GM12878 (cell line): ENCODE measurements around the gene OR10H1. TPM values are rescaled to one million over a fixed set of nuclear protein-coding genes. Genes with fewer than 3 reads are reported as not detected.

Experiments
- ATAC-seq: fragments of 200-7000 bp; cut with Tn5 transposase; 3 replicates; pipeline ENCODE4 v1.9.1; 2020; ENCODE audit warnings: mild to moderate bottlenecking, moderate library complexity
- BruUV-seq: library from RNA; stranded (reverse); fragments of 400-500 nt; replicated peaks from 2 replicates; lab custom pipeline; 2021; lab: Mats Ljungman, UMichigan
- CTCF ChIA-PET: fragments of 300-600 bp; sonication (Branson Sonifier 250); formaldehyde crosslinking; extraction: SDS; loops from one replicate; lab custom pipeline; 2021; ENCODE audit warnings: inconsistent platforms; lab: Yijun Ruan, JAX
- POLR2A ChIA-PET: fragments of 350-600 bp; formaldehyde crosslinking; extraction: SDS; loops from one replicate; lab custom pipeline; 2021; ENCODE audit warnings: inconsistent platforms; lab: Charles Lee
- RAD21 ChIA-PET: fragments of 300-600 bp; sonication (Branson Sonifier 250); formaldehyde crosslinking; loops from one replicate; lab custom pipeline; 2023; ENCODE audit warnings: antibody characterized with exemption; ENCODE audit not compliant: unreplicated experiment; lab: Charles Lee
- SMC1A ChIA-PET: fragments of 300-600 bp; sonication (Branson Sonifier 250); formaldehyde crosslinking; loops from one replicate; lab custom pipeline; 2023; ENCODE audit not compliant: unreplicated experiment, uncharacterized antibody; lab: Charles Lee
- DNase-seq: peaks from one replicate; pipeline ENCODE4 v3.0.0-alpha.2; 2011; ENCODE audit warnings: low read depth, low spot score
- FAIRE-seq: peaks from 3 replicates; lab custom pipeline; 2011; peaks lifted over from hg19 to GRCh38; lab: Jason Lieb, UNC
- H2AFZ ChIP-seq: 2 replicates; pipeline ENCODE4 v1.6.0; 2011; ENCODE audit warnings: low read depth, low read length, control low read depth; ENCODE audit not compliant: control insufficient read depth
- H3K27ac ChIP-seq: 2 replicates; pipeline ENCODE4 v1.5.1; 2011; ENCODE audit warnings: control low read depth; ENCODE audit not compliant: control insufficient read depth, insufficient read depth
- H3K27me3 ChIP-seq, 2 experiments: replicated peaks in 1 of 2; 2 replicates each; pipeline versions ENCODE4 v1.6.0 to v1.6.1; 2011; ENCODE audit warnings: low read length in 1 of 2; ENCODE audit not compliant: control insufficient read depth in 2 of 2, insufficient read depth in 2 of 2
- H3K36me3 ChIP-seq, 2 experiments: 2 replicates each; pipeline ENCODE4 v1.5.1; 2011; ENCODE audit warnings: low read length in 1 of 2; ENCODE audit not compliant: control insufficient read depth in 2 of 2, insufficient read depth in 2 of 2
- H3K4me1 ChIP-seq: 2 replicates; pipeline ENCODE4 v1.6.1; 2011; ENCODE audit warnings: mild to moderate bottlenecking, low read length, moderate library complexity, mixed read lengths; ENCODE audit not compliant: control insufficient read depth, insufficient read depth
- H3K4me2 ChIP-seq: 2 replicates; pipeline ENCODE4 v1.6.0; 2011; ENCODE audit warnings: control low read depth; ENCODE audit not compliant: control insufficient read depth, insufficient read depth
- H3K4me3 ChIP-seq: fragments of 200-600 bp; sonication (generic); 2 replicates; pipeline ENCODE4 v1.5.1; 2016
- H3K79me2 ChIP-seq: 2 replicates; pipeline ENCODE4 v1.6.0; 2011; ENCODE audit warnings: low read length; ENCODE audit not compliant: control insufficient read depth, insufficient read depth
- H3K9ac ChIP-seq: 2 replicates; pipeline ENCODE4 v1.8.0; 2011; ENCODE audit warnings: low read length, control low read depth, mixed read lengths; ENCODE audit not compliant: control insufficient read depth, insufficient read depth
- H3K9me3 ChIP-seq: replicated peaks from 3 replicates; pipeline ENCODE4 v1.5.1; 2011; ENCODE audit warnings: mild to moderate bottlenecking, low read length; ENCODE audit not compliant: control insufficient read depth, insufficient read depth
- H4K20me1 ChIP-seq: 2 replicates; pipeline ENCODE4 v1.6.0; 2011; ENCODE audit not compliant: control insufficient read depth, insufficient read depth
- CREB1 ChIP-seq: IDR thresholded peaks from 2 replicates; pipeline ENCODE4 v1.6.1; 2012; ENCODE audit warnings: low read depth, mild to moderate bottlenecking, inconsistent platforms
- MTA2 ChIP-seq: fragments of 450-650 bp; IDR thresholded peaks from 2 replicates; pipeline ENCODE4 v1.6.1; 2016; ENCODE audit warnings: low read depth, mild to moderate bottlenecking, moderate library complexity
- NFIC ChIP-seq: IDR thresholded peaks from 2 replicates; pipeline ENCODE4 v1.6.1; 2012; ENCODE audit warnings: low read depth, mild to moderate bottlenecking, inconsistent platforms, low read length, moderate library complexity
- RUNX3 ChIP-seq: IDR thresholded peaks from 2 replicates; pipeline ENCODE4 v1.6.1; 2012; ENCODE audit warnings: low read length, inconsistent platforms
- SRF ChIP-seq, 2 experiments: IDR thresholded peaks; 2 replicates each; pipeline ENCODE4 v1.6.1; 2011; ENCODE audit warnings: low read depth in 2 of 2, low read length in 2 of 2, mild to moderate bottlenecking in 1 of 2, moderate library complexity in 1 of 2
- SUZ12 ChIP-seq: fragments of 200-600 bp; sonication (generic); IDR thresholded peaks from one replicate; pipeline ENCODE4 v1.6.1; 2018; ENCODE audit warnings: antibody characterized with exemption, mild to moderate bottlenecking; ENCODE audit not compliant: unreplicated experiment
- WGBS: methylation state at CpG from one replicate; pipeline ENCODE4 v1.1.6; 2016; ENCODE audit warnings: low lambda C conversion rate; ENCODE audit not compliant: insufficient replicate concordance, insufficient coverage; ENCODE audit errors: missing lambda C conversion rate; 5-methylcytosine and 5-hydroxymethylcytosine counted together
- in situ Hi-C: fragments of 300-500 bp; cut with MboI; formaldehyde crosslinking; loops from 9 replicates; pipeline ENCODE4 v1.14.3; 2018; ENCODE audit warnings: mixed read lengths
- intact Hi-C: fragments of 100-400 bp; cut with micrococcal nuclease; formaldehyde crosslinking; loops from one replicate; pipeline ENCODE4 v1.14.2; 2022; ENCODE audit not compliant: unreplicated experiment
- polyA plus RNA-seq, 11 experiments: library from polyadenylated mRNA; depleted of rRNA in 4 of 11; unstranded in 6 of 11; stranded (reverse) in 5 of 11; fragments of >200 nt; fragmentation: Nextera tagmentation in 4 of 11; fragmentation: Illumina TruSeq in 1 of 11; extraction: Ambion mirVana in 4 of 11; extraction: Trizol in 1 of 11; gene quantifications; 1 replicate in 1 of 11; 2 replicates in 10 of 11; pipeline versions ENCODE4 v1.2.1 to v1.2.3, GENCODE V29; 2011 to 2016; ENCODE audit warnings: inconsistent platforms in 2 of 11, missing spikeins in 2 of 11, low read depth in 1 of 11
- total RNA-seq, 4 experiments: library from RNA; depleted of rRNA in 3 of 4; stranded (reverse); fragments of >200 nt in 3 of 4; fragmentation: Illumina TruSeq in 1 of 4; extraction: Trizol in 1 of 4; gene quantifications; 2 replicates each; pipeline versions ENCODE4 v1.2.1 to v1.2.3, GENCODE V29; 2013 to 2021
- TF ChIP-seq, protein P1 (sequence below): IDR thresholded peaks from 2 replicates; pipeline ENCODE4 v1.6.1; 2011; ENCODE audit warnings: low read depth, mild to moderate bottlenecking, low read length, moderate library complexity, borderline replicate concordance; ENCODE audit errors: extremely low read depth
- TF ChIP-seq, protein P2 (sequence below): IDR thresholded peaks from 2 replicates; pipeline ENCODE4 v1.6.1; 2012; ENCODE audit warnings: low read length, inconsistent platforms
- TF ChIP-seq, protein P3 (sequence below): fragments of 450-650 bp; IDR thresholded peaks from 2 replicates; pipeline ENCODE4 v1.6.1; 2016; ENCODE audit warnings: mild to moderate bottlenecking, moderate library complexity, borderline replicate concordance

Gene OR10H1
- total and polyA plus RNA-seq, 10 of the 15 experiments (the other 5 are each of a cell fraction or from before 2014, with no cell fraction given), result not detected

DNA sequence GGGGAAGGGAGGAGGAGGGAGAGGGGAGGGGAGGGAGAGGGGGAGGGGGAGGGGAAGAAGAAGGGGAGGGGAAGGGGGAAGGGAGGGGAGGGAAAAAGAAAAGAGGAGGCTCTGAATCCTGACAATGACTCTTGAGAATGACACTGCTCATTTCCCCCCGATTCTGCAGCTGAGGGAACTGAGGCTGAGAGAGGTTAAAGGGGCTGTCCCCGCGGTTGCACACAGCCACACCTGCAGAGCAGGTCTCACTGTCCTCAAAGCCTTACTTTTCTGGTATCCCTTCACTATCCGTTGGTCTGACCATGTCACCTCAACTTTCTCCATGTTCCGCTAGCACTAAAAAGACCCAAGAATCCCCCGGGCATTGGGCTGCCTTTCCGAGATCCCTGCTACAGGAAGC is 47.0 kb upstream of the OR10H1 start:
- 6% methylated on average over 7 of the region's 7 CpGs for WGBS
- ChIA-PET POLR2A (no interaction called here), RAD21 (no interaction called here), CTCF (no interaction called here), SMC1A (no interaction called here)
- in situ Hi-C loops, result no loop called here
- no peaks in the 10 kb centered on the region for H3K9me3 ChIP-seq
- BruUV-seq, result no TSS peak
- intact Hi-C loops, result no loop called here
- ATAC-seq (no peak), DNase-seq (no peak), FAIRE-seq (no peak)
- no peak overlapping the region for H3K4me3 ChIP-seq
- no peaks in the 10 kb centered on the region for H3K79me2 ChIP-seq
- no peaks in the 10 kb centered on the region for H3K4me1 ChIP-seq
- H3K9ac ChIP-seq, result no peak overlapping the region
- H3K36me3 ChIP-seq, result no peaks in the 10 kb centered on the region
- no peak overlapping the region for H3K4me2 ChIP-seq
- H3K27me3 ChIP-seq, result no peaks in the 10 kb centered on the region
- H2AFZ ChIP-seq, result no peak overlapping the region
- TF ChIP-seq, protein P1, sequence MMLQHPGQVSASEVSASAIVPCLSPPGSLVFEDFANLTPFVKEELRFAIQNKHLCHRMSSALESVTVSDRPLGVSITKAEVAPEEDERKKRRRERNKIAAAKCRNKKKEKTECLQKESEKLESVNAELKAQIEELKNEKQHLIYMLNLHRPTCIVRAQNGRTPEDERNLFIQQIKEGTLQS, result no peak
- TF ChIP-seq, protein P2, sequence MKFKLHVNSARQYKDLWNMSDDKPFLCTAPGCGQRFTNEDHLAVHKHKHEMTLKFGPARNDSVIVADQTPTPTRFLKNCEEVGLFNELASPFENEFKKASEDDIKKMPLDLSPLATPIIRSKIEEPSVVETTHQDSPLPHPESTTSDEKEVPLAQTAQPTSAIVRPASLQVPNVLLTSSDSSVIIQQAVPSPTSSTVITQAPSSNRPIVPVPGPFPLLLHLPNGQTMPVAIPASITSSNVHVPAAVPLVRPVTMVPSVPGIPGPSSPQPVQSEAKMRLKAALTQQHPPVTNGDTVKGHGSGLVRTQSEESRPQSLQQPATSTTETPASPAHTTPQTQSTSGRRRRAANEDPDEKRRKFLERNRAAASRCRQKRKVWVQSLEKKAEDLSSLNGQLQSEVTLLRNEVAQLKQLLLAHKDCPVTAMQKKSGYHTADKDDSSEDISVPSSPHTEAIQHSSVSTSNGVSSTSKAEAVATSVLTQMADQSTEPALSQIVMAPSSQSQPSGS, result no peak
- TF ChIP-seq SRF (IDR thresholded peaks at IDR 0.05; ENCODE audit: low read depth in 2 of 2, low read length in 2 of 2), result no peak
- no peak for TF ChIP-seq MTA2
- TF ChIP-seq, protein P3, sequence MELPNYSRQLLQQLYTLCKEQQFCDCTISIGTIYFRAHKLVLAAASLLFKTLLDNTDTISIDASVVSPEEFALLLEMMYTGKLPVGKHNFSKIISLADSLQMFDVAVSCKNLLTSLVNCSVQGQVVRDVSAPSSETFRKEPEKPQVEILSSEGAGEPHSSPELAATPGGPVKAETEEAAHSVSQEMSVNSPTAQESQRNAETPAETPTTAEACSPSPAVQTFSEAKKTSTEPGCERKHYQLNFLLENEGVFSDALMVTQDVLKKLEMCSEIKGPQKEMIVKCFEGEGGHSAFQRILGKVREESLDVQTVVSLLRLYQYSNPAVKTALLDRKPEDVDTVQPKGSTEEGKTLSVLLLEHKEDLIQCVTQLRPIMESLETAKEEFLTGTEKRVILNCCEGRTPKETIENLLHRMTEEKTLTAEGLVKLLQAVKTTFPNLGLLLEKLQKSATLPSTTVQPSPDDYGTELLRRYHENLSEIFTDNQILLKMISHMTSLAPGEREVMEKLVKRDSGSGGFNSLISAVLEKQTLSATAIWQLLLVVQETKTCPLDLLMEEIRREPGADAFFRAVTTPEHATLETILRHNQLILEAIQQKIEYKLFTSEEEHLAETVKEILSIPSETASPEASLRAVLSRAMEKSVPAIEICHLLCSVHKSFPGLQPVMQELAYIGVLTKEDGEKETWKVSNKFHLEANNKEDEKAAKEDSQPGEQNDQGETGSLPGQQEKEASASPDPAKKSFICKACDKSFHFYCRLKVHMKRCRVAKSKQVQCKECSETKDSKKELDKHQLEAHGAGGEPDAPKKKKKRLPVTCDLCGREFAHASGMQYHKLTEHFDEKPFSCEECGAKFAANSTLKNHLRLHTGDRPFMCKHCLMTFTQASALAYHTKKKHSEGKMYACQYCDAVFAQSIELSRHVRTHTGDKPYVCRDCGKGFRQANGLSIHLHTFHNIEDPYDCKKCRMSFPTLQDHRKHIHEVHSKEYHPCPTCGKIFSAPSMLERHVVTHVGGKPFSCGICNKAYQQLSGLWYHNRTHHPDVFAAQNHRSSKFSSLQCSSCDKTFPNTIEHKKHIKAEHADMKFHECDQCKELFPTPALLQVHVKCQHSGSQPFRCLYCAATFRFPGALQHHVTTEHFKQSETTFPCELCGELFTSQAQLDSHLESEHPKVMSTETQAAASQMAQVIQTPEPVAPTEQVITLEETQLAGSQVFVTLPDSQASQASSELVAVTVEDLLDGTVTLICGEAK, result no peak
- TF ChIP-seq SUZ12, result no peak
- no peak for TF ChIP-seq CREB1
- TF ChIP-seq NFIC, result no peak
- no peak for TF ChIP-seq RUNX3
- H4K20me1 ChIP-seq, result no peaks in the 10 kb centered on the region
- no peak overlapping the region for H3K27ac ChIP-seq
